PC-9 (cell line): ENCODE results near the gene NPM1.

Experiments used
- EZH2 ChIP-seq: fragments of 200-600 bp; sonication (generic); IDR thresholded peaks from 2 replicates; pipeline ENCODE4 v1.8.0; 2017; ENCODE audit warnings: antibody characterized with exemption, low read depth
- TF ChIP-seq, protein P1 (sequence below): fragments of 200-600 bp; sonication (generic); conservative IDR thresholded peaks from 2 replicates; pipeline ENCODE4 v1.6.1; 2017; ENCODE audit warnings: mixed run types, antibody characterized with exemption, mild to moderate bottlenecking, moderate library complexity

GRCh38 chr5:171434874-171435273, 47.2 kb downstream of the NPM1 start:
- TF ChIP-seq, protein P1, sequence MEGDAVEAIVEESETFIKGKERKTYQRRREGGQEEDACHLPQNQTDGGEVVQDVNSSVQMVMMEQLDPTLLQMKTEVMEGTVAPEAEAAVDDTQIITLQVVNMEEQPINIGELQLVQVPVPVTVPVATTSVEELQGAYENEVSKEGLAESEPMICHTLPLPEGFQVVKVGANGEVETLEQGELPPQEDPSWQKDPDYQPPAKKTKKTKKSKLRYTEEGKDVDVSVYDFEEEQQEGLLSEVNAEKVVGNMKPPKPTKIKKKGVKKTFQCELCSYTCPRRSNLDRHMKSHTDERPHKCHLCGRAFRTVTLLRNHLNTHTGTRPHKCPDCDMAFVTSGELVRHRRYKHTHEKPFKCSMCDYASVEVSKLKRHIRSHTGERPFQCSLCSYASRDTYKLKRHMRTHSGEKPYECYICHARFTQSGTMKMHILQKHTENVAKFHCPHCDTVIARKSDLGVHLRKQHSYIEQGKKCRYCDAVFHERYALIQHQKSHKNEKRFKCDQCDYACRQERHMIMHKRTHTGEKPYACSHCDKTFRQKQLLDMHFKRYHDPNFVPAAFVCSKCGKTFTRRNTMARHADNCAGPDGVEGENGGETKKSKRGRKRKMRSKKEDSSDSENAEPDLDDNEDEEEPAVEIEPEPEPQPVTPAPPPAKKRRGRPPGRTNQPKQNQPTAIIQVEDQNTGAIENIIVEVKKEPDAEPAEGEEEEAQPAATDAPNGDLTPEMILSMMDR = no peak
- TF ChIP-seq EZH2 = no peak
